Neural cell (in vitro differentiated cells): ENCODE data around the gene EID2. TPM values are rescaled to one million over a fixed set of nuclear protein-coding genes. Genes with fewer than 3 reads are reported as not detected.

Experiments
- H2AFZ ChIP-seq: fragments of 200-600, 300-800 bp; sonication (generic), shearing (Covaris generic); 2 replicates; pipeline ENCODE4 v1.6.0; 2014; ENCODE audit warnings: low read depth, mild to moderate bottlenecking, antibody characterized with exemption, low read length, moderate library complexity
- H3F3A ChIP-seq: fragments of 200-600 bp; shearing (Covaris generic); 2 replicates; pipeline ENCODE4 v1.6.1; 2016; ENCODE audit warnings: mild to moderate bottlenecking, moderate library complexity, mixed read lengths, antibody characterized with exemption, low read length; ENCODE audit not compliant: insufficient read depth, poor library complexity, severe bottlenecking
- H3K27ac ChIP-seq: fragments of 200-600, 300-800 bp; sonication (generic), shearing (Covaris generic); 2 replicates; pipeline ENCODE4 v1.5.1; 2014; ENCODE audit warnings: mild to moderate bottlenecking, low read length, moderate library complexity
- H3K27me3 ChIP-seq: fragments of 300-800, 200-600 bp; sonication (generic), shearing (Covaris generic); 2 replicates; pipeline ENCODE4 v1.6.0; 2014; ENCODE audit warnings: mild to moderate bottlenecking, low read depth, low read length, moderate library complexity; ENCODE audit not compliant: insufficient read depth
- H3K36me3 ChIP-seq: fragments of 300-800, 200-600 bp; sonication (generic), shearing (Covaris generic); 2 replicates; pipeline ENCODE4 v1.5.1; 2014; ENCODE audit warnings: mild to moderate bottlenecking, antibody characterized with exemption, low read length, moderate library complexity; ENCODE audit not compliant: insufficient read depth
- H3K4me2 ChIP-seq: fragments of 300-800, 200-600 bp; sonication (generic), shearing (Covaris generic); 2 replicates; pipeline ENCODE4 v1.6.0; 2014; ENCODE audit warnings: mild to moderate bottlenecking, low read length
- H3K4me3 ChIP-seq: fragments of 300-800, 200-600 bp; sonication (generic), shearing (Covaris generic); 2 replicates; pipeline ENCODE4 v1.5.1; 2014; ENCODE audit warnings: mild to moderate bottlenecking, low read length, moderate library complexity
- H3K79me2 ChIP-seq: fragments of 200-600 bp; shearing (Covaris generic); replicated peaks from 2 replicates; pipeline ENCODE4 v1.6.0; 2014; ENCODE audit warnings: mild to moderate bottlenecking, low read length, moderate library complexity; ENCODE audit not compliant: insufficient read depth
- H3K9ac ChIP-seq: fragments of 300-800, 200-600 bp; sonication (generic), shearing (Covaris generic); 2 replicates; pipeline ENCODE4 v1.6.1; 2016; ENCODE audit warnings: mild to moderate bottlenecking, low read length, mixed read lengths
- H3K9me2 ChIP-seq: fragments of 200-600 bp; shearing (Covaris generic); 2 replicates; pipeline ENCODE4 v1.6.1; 2016; ENCODE audit warnings: mild to moderate bottlenecking, low read length, mixed read lengths; ENCODE audit not compliant: insufficient read depth
- H3K9me3 ChIP-seq: fragments of 200-600, 300-800 bp; sonication (generic), shearing (Covaris generic); 2 replicates; pipeline ENCODE4 v1.6.1; 2016; ENCODE audit warnings: mild to moderate bottlenecking, mixed run types, low read length, moderate library complexity, mixed read lengths
- H4K20me1 ChIP-seq: fragments of 200-600 bp; shearing (Covaris generic); 2 replicates; pipeline ENCODE4 v1.6.1; 2016; ENCODE audit warnings: mild to moderate bottlenecking, mixed run types; ENCODE audit not compliant: insufficient read depth
- EP300 ChIP-seq: fragments of 450-650 bp; conservative IDR thresholded peaks from 2 replicates; pipeline ENCODE4 v1.6.1; 2014; ENCODE audit warnings: antibody characterized with exemption, mild to moderate bottlenecking, moderate library complexity; ENCODE audit not compliant: poor library complexity, severe bottlenecking
- EZH2 ChIP-seq: fragments of 200-600, 300-800 bp; shearing (Covaris generic), sonication (generic); IDR thresholded peaks from 2 replicates; pipeline ENCODE4 v1.6.1; 2014; ENCODE audit warnings: antibody characterized with exemption, low read length, borderline replicate concordance, mild to moderate bottlenecking; ENCODE audit not compliant: insufficient read depth, poor library complexity, severe bottlenecking
- MXI1 ChIP-seq: fragments of 450-650 bp; conservative IDR thresholded peaks from 2 replicates; pipeline ENCODE4 v1.6.1; 2014; ENCODE audit warnings: antibody characterized with exemption, mild to moderate bottlenecking; ENCODE audit not compliant: poor library complexity, severe bottlenecking
- POLR2AphosphoS5 ChIP-seq: IDR thresholded peaks from 2 replicates; pipeline ENCODE4 v1.6.1; 2012
- RAD21 ChIP-seq: fragments of 450-650 bp; conservative IDR thresholded peaks from 2 replicates; pipeline ENCODE4 v1.6.1; 2014; ENCODE audit warnings: antibody characterized with exemption, mild to moderate bottlenecking, moderate library complexity
- SMC3 ChIP-seq: fragments of 450-650 bp; conservative IDR thresholded peaks from 2 replicates; pipeline ENCODE4 v1.6.1; 2014; ENCODE audit warnings: antibody characterized with exemption, mild to moderate bottlenecking, moderate library complexity; ENCODE audit not compliant: poor library complexity
- TAF1 ChIP-seq: IDR thresholded peaks from 2 replicates; pipeline ENCODE4 v1.6.1; 2012; ENCODE audit warnings: low read depth
- polyA plus RNA-seq: library from polyadenylated mRNA; depleted of rRNA; stranded (reverse); fragments of >200 nt; gene quantifications from 2 replicates; pipeline ENCODE4 v1.2.3, GENCODE V29; 2014
- TF ChIP-seq, protein P1 (sequence below): IDR thresholded peaks from 2 replicates; pipeline ENCODE4 v1.6.1; 2012; ENCODE audit warnings: borderline replicate concordance
- TF ChIP-seq, protein P2 (sequence below): fragments of 450-650 bp; IDR thresholded peaks from 2 replicates; pipeline ENCODE4 v1.5.1; 2014; ENCODE audit warnings: antibody characterized with exemption, mild to moderate bottlenecking, moderate library complexity; ENCODE audit not compliant: poor library complexity, severe bottlenecking

The EID2 gene
- polyA plus RNA-seq, 1 donor from 2014 or later: 47.4 TPM

DNA sequence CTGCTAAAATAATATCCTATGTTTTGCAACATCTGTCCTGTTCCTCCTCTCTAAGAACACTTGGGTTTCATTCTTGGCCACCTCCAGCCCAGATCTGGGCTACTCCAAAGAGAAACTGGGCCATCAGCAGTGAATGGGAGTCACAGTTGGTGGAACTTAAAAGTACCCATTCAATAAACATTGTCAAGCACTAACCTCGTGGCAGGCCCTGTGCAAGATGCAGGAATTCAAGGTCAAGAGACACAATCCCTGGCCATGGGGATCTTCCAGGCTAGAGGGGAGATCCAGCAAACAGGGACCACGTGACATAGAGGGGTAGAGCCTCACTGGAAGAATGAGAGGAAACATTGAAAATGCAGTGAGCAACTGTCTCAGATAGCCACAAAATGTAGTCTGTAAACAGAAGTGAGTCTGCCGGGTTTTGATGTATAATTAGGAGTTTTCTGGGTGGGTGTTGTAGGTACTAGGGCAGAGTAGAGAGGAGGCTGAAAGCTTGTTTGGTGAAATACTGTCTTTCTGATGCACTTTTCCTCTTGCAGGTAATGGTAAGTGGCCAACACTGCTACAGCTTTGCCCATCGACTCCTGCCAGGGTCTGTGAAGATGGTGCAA, 14.8 kb upstream of the EID2 start:
- Histone ChIP-seq H3K79me2 (no peaks in the 10 kb centered on the region), H2AFZ (no peak overlapping the region), H3K4me2 (no peak overlapping the region), H3F3A (no peaks in the 10 kb centered on the region), H3K27me3 (no peaks in the 10 kb centered on the region), H4K20me1 (no peaks in the 10 kb centered on the region), H3K36me3 (no peaks in the 10 kb centered on the region), H3K4me3 (no peak overlapping the region), H3K27ac (no peak overlapping the region), H3K9me2 (no peaks in the 10 kb centered on the region), H3K9me3 (no peaks in the 10 kb centered on the region), H3K9ac (no peak overlapping the region)
- TF ChIP-seq, protein P1, sequence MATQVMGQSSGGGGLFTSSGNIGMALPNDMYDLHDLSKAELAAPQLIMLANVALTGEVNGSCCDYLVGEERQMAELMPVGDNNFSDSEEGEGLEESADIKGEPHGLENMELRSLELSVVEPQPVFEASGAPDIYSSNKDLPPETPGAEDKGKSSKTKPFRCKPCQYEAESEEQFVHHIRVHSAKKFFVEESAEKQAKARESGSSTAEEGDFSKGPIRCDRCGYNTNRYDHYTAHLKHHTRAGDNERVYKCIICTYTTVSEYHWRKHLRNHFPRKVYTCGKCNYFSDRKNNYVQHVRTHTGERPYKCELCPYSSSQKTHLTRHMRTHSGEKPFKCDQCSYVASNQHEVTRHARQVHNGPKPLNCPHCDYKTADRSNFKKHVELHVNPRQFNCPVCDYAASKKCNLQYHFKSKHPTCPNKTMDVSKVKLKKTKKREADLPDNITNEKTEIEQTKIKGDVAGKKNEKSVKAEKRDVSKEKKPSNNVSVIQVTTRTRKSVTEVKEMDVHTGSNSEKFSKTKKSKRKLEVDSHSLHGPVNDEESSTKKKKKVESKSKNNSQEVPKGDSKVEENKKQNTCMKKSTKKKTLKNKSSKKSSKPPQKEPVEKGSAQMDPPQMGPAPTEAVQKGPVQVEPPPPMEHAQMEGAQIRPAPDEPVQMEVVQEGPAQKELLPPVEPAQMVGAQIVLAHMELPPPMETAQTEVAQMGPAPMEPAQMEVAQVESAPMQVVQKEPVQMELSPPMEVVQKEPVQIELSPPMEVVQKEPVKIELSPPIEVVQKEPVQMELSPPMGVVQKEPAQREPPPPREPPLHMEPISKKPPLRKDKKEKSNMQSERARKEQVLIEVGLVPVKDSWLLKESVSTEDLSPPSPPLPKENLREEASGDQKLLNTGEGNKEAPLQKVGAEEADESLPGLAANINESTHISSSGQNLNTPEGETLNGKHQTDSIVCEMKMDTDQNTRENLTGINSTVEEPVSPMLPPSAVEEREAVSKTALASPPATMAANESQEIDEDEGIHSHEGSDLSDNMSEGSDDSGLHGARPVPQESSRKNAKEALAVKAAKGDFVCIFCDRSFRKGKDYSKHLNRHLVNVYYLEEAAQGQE: no peak
- TF ChIP-seq MXI1: no peak
- TF ChIP-seq POLR2AphosphoS5: no peak
- no peak for TF ChIP-seq EZH2
- no peak for TF ChIP-seq SMC3
- no peak for TF ChIP-seq TAF1
- TF ChIP-seq, protein P2, sequence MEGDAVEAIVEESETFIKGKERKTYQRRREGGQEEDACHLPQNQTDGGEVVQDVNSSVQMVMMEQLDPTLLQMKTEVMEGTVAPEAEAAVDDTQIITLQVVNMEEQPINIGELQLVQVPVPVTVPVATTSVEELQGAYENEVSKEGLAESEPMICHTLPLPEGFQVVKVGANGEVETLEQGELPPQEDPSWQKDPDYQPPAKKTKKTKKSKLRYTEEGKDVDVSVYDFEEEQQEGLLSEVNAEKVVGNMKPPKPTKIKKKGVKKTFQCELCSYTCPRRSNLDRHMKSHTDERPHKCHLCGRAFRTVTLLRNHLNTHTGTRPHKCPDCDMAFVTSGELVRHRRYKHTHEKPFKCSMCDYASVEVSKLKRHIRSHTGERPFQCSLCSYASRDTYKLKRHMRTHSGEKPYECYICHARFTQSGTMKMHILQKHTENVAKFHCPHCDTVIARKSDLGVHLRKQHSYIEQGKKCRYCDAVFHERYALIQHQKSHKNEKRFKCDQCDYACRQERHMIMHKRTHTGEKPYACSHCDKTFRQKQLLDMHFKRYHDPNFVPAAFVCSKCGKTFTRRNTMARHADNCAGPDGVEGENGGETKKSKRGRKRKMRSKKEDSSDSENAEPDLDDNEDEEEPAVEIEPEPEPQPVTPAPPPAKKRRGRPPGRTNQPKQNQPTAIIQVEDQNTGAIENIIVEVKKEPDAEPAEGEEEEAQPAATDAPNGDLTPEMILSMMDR: no peak
- no peak for TF ChIP-seq RAD21
- TF ChIP-seq EP300: no peak

DNA sequence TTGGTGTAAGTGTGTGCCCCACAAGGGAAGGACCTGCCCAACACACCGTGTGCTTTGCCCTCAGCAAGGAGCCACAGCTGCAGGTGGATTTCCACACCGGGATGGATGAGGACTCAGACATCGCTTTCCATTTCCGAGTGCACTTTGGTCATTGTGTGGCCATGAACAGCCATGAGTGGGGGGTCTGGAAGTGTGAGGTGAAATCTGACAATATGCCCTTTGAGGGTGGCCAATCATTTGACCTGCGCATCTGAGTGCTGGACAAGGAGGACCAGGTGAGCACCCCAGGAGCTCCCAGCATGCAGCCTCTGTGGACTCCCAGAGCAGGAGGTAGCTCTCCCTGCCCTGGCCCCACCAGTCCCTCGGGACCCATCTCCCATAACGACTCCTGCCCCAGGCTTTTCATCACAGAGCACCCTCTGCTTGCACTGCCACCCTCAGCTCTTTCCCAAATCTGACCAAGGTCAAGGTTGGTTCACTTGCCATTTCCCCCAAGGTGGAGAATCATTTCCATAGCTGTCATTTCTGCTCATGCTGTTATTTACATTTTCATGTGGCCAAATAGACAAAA, 13.2 kb upstream of the EID2 start:
- Histone ChIP-seq H3K9me2 (no peaks in the 10 kb centered on the region), H3F3A (no peaks in the 10 kb centered on the region), H3K4me2 (no peak overlapping the region), H3K27me3 (no peaks in the 10 kb centered on the region), H4K20me1 (no peaks in the 10 kb centered on the region), H3K79me2 (no peaks in the 10 kb centered on the region), H3K9ac (no peak overlapping the region), H3K9me3 (no peaks in the 10 kb centered on the region), H3K36me3 (no peaks in the 10 kb centered on the region), H3K4me3 (no peak overlapping the region), H3K27ac (no peak overlapping the region), H2AFZ (no peak overlapping the region)
- TF ChIP-seq EZH2 (no peak), POLR2AphosphoS5 (no peak), TAF1 (no peak)
- TF ChIP-seq, protein P1: no peak
